Right ventricle myocardium inferior (tissue), 1 donor: ENCODE measurements around the gene CTRB2. TPM values are rescaled to one million over a fixed set of nuclear protein-coding genes. Genes with fewer than 3 reads are reported as not detected.

Source experiments
- ATAC-seq: fragments of 200-7000 bp; cut with Tn5 transposase; one replicate; pipeline ENCODE4 v1.9.1; 2020; ENCODE audit warnings: mild to moderate bottlenecking, moderate library complexity
- DNase-seq: peaks from one replicate; pipeline ENCODE4 v3.0.0; 2021; ENCODE audit errors: missing footprints
- intact Hi-C: fragments of 100-400 bp; cut with DNase I; formaldehyde crosslinking; loops from one replicate; pipeline ENCODE4 v1.11.0; 2022
- long read RNA-seq: library from polyadenylated mRNA; unstranded; transcript quantifications from one replicate; pipeline ENCODE4 v2.0.0, GENCODE V29; 2021
- total RNA-seq: library from RNA; stranded (reverse); fragmentation: NEBNext Ultra II Directional; extraction: Animal tissue kit (Norgen Biotek cat#: 25700); gene quantifications from one replicate; pipeline ENCODE4 v1.2.1, GENCODE V29; 2021
- donor health status: DM: no; HTN: yes; CAD: no; lungs with severe emphysema.

CTRB2 gene
- not detected for total RNA-seq
- long read RNA-seq, result 0 reads

DNA sequence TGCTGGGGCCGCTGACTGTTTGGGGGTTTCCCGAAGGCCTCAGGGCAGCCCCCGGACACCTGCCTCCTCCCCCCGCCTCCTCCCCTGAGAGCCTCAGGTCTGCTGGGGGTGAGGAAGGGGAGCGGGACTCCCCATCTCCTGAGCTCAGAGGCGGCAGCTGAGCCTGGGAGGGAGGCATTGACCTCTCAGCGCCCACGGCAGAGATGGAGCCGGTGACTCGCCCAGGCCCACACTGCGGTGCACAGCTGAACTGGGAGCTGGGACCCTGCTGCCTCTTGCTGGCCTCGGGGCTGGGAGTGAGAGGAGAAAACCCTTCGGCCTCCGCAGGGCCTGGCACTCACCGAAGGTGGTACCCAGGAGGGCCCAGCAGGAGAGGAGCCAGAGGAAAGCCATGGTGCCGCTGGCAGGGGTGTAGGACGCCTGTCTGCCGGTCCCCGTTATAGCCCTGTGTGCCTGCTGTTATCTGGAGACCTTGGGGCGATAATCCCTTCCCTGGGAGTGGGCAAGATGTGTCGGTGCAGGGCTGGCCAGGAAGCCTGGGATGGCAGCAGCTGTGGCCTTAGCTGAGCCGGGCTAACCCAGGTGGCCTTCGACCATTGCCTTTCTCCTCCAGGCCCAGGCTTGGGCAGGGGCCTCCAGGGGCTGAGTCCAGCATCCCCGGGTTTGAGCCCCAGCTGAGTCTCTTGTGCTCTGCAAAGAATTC, at the start of gene CTRB2:
CTRB2 (minus strand) TSS at position 413 of the 703 bp plus-strand sequence; CDS start at position 393, 20 bp downstream.
- ATAC-seq (no peak), DNase-seq (no peak)
- intact Hi-C loops, result loop anchor here (2.0 kb wide), 1 partner anchor 18 kb away; no protein-coding TSS in a partner anchor

DNA sequence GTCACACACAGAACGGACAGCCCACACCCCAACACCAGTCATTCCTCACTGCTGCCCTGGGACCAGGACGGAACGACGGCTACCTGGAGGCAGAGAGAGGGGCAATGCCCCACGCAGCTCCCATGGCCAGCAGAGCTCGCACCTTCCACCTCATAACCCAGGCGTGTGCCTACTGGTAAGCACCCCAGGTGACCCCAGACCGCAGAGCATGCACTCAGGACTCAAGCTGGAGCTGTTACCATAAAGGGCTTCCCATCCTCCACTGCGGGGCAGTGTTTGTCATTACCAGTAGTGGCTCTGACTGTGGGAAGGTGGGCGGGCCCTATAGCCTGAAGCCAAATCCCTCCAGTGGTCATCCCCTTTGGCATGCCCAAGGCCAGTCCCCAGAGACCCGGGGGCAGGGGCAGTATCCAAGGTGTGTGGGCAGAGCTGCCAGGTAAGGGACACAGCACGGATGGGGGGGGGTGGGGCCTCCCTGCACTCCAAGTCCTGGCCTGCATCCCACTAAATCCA, 49.2 kb upstream of the CTRB2 start:
- peak; percentile 70 for DNase-seq
- intact Hi-C loops, result no loop called here
- ATAC-seq, result no peak

DNA sequence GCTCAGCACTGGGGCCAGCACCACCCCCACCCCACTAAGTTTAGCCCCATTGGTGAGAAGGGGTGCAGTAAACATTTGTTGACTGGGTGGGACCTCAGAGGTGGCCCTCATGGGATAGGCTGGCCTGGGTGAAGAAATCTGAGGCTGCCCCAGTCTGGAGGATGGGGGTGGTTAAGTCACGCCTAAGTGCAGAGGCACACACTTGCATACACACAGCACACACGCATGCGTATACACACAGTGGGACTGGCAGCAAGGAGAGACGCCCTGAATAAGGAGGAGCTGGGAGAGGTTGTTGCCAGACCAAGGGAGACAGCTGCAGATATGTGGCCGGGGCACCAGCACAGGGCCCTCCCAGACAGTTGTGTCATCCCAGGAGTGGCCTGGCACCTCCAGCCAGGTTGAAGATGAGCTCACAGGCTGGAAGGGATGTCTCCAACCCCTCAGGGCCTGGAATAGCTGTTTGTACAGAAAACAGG, 47.4 kb upstream of the CTRB2 start:
- peak; percentile 59 for DNase-seq
- intact Hi-C loops, result no loop called here
- ATAC-seq, result no peak

DNA sequence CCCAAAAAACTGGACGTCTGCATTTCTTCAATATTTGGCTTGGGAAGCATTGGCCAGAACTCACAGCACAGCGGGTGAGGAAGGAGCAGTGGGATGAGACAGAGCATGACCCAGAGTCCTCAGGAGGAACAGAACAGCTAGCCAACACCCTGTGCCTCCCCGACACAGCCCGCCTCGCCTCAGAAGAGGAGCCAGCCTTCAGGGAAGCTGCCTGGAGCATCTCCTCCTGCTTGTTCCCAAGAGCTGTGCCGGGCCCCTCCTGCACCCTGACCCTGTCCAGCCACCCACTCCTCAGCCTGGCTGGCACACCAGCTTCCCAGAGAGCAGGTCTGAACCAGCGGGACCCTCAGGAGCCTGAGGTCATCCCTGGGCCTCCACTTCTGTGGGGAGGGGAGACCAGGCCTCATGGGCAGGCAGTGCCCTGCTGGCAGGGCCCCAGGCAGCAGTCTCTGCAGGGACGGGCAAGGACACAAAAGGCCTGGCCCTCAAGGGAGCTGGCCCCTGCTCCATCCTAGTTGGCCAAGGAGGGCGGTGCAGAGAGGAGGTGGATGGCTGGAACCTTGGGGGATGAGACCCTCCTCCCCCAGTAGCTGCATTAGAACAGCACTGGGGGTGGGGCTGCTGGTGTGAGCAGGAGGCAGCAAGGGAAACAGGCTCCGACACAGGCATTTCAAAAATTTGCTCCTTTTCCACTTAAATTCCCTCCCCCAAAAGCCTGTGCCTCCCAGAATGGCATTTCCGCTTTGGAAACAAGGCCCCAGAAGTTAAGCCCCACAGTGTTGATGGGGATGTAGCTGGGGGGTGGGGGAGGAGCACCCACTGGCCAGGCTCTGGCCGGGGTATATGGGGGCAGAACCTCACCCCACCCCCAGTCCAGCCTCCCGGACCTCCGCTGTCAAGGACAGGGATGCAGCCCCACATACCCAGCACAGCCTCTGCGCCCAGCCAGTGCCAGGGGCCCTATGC, 46.3 kb upstream of the CTRB2 start:
- intact Hi-C loops, result no loop called here
- DNase-seq, result peak; percentile 70

DNA sequence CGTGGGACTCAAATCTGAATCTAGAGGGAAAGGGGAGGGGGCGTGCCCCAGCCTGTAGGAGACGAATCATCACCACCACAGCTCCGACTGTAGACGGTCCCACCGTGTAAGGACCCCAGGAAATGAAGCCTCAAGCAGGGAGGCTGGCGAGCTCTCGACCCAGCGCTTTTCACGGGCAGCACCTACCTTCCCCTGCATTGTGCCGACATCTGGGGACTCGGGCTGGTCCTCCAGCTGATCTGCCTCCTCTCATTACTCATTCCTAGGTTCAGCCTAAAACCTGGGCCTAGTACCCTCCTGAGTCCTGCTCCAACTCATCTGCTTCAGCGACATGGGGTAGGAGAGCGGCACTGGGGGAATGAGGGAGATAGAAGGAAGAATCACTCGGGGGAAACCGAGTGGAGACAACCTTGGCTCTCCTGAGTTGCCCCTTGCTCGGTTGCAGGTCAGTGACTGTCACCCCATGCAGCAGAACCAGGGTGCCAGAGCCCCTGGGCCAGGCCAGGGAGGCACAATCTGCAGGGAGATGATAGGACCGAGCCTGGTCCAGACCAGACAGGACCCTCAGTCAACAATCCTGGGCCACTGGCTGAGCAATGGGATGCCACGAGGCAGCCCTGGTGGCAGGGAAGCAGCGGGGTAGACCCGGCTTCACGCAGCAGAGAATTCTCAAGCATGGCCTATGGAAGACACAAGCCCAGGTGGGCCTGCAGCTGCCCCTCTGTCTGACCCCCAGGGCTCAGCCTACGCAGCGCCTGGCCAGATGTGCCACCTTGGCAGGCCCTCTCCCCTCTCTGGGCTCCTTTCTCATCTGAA, 45.3 kb upstream of the CTRB2 start:
- DNase-seq (peak; percentile 67), ATAC-seq (no peak)
- intact Hi-C loops, result no loop called here

More for the DNA sequence above, 46.3 kb upstream of the CTRB2 start:
- no peak for ATAC-seq

DNA sequence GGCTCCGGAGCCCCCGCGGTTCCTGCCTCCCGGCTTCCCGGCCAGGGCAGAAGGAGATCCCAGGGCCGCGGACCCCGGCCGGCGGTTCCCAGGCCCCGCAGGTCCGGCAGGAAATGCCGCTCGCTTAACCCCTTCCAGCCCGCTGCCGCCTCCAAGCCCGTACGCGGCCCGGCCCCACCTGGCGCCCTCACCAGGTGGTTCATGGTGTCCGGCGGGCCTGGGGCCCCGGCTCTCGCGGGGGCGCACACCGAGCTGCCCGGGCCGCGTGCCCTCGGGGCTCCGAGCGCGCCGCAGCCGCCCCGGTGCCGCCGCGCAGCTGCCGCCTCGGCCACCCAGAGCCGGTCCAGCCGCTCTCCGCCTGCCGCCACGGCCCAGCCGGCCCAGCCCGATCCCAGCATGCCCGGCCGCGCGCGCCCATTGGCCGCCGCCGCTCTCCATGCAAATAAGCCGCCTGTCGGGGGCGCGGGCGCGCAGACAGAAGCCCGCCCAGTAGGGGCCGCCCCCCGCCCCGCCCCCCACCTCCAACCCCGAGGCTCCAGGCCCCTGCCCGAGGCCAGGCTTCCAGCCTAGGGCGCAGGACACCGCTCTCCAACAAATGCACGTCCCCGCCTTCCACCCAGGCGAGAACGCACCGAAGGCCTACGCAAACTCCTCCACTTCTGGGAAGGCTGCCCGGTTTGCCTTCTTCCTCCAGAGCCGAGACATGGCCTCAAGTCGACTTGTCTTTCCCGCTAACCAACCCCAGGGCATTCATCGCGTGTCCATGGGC, 44.5 kb upstream of the CTRB2 start, which contains the start of gene BCAR1:
BCAR1 (minus strand) TSS at position 345 of the 769 bp plus-strand sequence; CDS start at position 203, 142 bp downstream.
- ATAC-seq (peak; percentile 89), DNase-seq (peak; percentile 94)
- intact Hi-C loops, result loop anchor here (1.0 to 2.0 kb wide), 2 partner anchors 13 to 17 kb away; no protein-coding TSS in a partner anchor

DNA sequence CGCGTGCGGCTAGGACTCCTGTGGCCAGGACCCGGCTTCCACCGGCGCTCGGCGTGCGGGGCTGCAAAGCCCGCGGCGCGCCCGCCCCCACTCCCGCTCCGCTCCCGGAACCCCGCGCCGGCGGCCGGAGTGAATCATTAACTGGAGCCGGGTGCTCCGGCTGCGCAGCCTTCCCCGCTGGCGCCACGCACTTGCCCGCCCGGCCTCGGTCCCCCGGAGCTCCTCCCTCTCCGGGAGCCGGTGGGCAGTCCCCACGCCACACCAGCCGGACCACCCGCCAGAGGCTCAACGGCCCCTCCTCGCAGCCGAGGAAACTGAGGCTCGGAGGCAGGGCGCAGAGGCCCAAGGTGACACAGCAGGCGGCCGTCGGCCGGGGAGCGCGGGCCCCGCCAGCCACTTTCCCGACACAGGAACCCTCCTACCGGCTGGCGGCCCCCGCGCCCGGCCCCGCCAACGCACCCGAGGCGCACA, 43.9 kb upstream of the CTRB2 start:
- intact Hi-C loops, result loop anchor here (1.0 to 2.0 kb wide), 2 partner anchors 14 to 17 kb away; no protein-coding TSS in a partner anchor
- DNase-seq (peak; percentile 63), ATAC-seq (no peak)

DNA sequence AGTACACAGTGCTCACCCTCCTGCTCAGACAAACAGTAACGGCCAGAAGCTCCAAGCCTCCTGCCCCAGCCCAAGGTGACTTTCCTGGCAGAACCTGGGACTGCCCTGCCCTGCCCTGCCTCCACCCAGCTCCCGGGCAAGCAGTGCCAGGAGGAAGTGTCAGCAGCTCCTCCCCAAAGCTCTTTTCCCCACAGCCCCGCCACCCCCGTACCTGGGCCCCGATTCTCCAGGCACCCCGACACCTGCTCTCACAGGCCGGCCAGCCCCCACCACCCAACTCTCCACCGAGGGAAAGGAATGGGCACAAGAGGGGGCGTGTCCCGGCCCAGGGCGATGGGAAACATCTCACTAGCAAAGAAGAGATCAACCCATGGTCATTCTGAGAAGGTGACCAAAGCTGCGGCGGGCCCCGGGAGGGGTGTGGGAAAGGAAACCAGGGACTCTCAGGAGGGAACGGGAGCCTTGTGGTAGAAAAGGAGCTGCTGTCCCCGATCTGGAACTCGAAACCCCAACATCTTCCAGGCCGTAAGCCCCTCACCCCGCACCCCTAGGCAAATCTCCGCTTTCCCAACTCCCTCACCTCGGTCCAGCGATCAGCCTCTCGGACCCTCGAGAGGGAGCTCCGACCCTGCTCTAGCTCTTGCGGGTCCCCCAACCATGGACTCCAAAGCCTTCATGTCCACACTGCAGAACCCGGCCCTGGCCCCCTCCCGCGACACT, 43.3 kb upstream of the CTRB2 start:
- ATAC-seq (peak; percentile 42), DNase-seq (peak; percentile 75)
- intact Hi-C loops, result loop anchor here (2.0 kb wide), 1 partner anchor 15 kb away; no protein-coding TSS in a partner anchor

DNA sequence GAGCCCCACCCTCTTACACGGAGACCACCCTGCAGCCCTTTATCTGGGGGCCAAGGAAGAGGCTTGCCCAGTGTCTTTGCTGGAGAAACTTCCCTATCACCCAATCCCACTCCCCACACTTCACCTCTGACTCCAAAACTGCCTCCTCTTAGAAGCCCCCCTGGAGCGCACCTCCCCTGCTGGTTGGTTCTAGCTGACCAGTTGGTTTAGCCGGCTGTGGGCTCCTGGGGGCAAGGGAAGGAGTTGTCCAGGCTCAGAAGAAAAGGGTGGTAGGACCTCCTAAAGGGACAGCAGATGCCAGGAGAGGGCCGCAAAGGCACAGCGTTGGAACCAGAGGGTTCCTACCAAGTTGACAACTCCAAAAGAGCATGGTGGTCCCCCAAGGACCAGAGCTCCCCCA, 42.5 kb upstream of the CTRB2 start:
- no peak for DNase-seq
- ATAC-seq, result no peak
- intact Hi-C loops, result loop anchor here (5.0 kb wide), 1 partner anchor 58 kb away; no protein-coding TSS in a partner anchor

DNA sequence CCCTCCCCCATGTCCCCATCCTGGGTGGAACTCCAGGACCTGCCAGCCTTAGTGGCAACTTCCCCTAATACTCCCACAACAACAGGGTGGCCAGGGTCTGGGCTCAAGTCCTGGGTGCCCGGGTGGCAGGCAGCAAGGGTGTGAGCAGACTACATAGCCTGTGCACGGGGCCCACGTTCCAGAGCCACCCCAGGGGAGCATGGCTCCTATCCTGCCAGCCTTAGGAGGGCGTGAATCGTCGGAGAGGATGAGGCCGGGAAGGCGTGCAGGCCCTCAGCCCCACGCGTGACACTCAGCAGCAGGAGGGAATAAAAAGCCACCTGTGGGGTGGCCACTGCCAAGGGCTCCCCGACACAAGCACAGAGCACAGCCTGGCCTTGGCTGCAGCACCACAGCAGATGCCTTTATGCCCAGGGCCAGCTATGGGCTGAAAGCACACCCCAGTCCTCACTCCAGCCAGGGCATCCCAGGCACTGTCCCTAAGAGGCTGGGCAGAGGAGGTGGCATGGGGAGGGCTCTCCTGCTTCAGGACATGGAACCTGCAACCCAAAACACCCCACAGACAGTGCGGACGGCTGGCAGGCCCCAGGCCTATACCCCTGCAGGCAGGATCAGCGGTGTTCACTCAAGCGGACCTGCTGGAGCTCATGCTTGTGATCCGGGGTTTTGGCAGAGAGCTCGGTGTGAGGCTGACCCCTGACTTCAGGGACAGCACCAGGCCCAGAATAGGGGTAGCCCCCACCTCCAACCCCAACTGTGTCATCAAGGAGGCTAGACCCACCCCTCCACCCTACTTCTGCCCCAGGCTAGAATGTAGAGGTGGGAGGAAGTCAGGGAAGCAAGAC, 41.8 kb upstream of the CTRB2 start:
- intact Hi-C loops, result loop anchor here (5.0 kb wide), 1 partner anchor 59 kb away; no protein-coding TSS in a partner anchor
- no peak for DNase-seq
- no peak for ATAC-seq

DNA sequence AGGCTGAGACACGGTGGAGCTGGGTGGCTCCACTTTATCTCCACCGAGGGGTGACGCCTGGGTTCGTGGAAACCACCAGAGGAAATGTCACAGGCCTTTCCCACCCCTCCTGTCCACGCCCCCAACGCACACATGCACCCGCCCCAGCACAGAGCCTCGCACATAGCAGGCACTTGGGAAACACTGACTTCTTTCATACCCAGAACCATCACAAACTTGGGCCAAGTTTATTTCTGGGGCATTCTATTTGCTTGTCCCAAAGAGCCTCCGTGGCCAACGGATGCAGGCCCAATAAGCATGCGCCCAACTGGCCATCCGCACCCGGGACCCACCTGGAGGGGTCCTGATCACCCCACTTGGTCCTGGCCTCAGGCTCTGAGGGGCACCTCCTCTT, 41.2 kb upstream of the CTRB2 start:
- intact Hi-C loops, result loop anchor here (5.0 kb wide), 1 partner anchor 59 kb away; no protein-coding TSS in a partner anchor
- no peak for DNase-seq
- ATAC-seq, result no peak

DNA sequence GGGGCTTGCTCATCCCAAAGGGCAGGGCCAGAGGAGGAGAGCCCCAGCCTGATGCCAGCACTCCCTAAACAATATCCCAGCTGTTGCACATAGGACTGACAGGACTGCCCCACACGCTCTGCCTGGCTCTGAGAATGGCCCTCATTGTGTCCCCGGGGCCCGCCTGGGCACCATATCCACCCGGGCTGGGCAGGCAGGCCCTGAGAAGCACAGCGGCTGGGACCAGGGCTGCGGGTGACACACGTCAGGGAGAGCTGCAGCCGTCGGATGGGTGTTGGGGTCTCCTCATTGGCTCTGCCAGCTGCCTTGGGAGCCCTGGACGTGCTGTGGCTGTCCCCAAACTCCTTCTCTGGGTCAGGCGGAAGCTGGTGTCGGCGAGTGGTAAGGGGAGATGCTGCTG, 40.3 kb upstream of the CTRB2 start:
- intact Hi-C loops, result loop anchor here (5.0 kb wide), 1 partner anchor 60 kb away; no protein-coding TSS in a partner anchor
- no peak for ATAC-seq
- DNase-seq, result no peak

DNA sequence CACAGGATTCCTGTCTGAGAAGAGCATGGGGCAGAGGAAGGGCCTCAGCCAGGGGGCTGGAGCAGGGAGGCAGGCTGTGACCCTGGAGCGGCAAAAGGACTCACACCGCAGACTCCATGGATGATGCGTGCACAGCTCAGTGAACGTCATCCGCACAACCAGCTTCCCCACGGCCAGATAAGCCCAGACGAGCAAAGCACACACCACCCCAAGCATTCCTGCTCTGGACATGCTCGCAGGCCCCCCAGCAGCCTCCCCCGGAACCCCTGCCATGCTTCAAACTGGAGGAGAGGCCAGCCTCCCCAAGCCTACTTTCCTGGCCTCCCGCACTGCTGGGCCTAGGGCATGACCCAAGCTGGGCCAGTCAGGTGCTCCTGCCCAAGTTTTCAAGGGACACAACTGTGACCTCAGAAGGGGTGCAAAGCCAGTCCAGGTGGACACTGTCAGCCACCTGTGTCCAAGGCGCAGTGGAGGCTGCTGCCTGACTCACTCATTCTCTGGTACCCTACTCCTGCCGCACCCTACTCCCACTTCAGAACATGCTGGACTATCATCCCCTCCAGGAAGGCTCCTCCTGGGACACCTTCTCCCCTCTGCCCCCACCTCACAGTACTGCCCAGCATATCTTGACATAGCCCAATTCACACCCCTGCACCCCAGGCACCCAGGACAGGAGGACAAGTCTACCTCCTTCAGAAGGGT, 39.7 kb upstream of the CTRB2 start:
- DNase-seq (no peak), ATAC-seq (no peak)
- intact Hi-C loops, result loop anchor here (5.0 kb wide), 1 partner anchor 61 kb away; no protein-coding TSS in a partner anchor

DNA sequence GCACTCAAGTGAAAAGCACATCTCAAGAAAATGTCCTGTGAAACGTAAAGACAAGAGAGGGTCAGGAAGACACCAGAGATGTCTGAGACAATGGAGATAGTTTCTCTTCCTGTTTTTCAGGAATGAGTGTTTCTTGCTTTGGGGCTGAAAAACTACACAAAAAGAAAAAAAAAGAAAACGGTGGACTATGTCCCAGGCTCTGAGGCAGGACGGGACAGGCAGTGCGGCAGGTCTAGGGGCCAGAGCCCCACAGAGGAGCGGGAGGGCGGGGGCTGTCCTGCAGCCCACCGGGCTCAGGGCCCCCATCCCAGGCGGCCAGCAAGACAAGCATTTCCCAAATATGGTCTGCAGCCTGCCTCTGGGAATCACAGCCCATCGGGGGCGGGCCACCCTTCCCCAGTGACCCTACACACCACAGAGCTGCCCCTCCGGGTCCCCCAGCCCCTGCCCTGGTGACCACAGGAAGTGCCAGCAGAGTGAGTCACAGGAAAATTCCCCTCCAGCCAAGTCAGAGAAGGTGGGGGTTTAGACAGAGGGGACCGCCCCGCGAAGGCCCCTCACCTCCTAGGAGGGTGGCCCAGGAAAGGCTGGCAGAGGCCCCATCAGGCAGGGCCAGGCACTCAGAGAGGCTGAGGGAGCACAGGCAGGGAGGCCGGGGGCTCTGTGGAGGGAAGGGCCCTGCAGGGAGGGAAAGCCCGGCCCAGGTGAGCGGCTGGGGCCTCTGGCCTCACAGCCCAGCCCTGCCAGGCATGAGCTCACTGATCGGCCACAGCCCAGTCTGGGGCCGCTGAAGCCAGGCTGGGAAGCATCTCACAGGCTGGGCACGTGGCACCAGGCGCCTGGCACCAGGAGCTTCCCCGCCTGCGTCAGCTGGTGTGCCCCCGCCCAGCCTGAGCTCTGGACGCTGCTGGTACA, 38.1 kb upstream of the CTRB2 start:
- peak; percentile 77 for ATAC-seq
- intact Hi-C loops, result loop anchor here (5.0 kb wide), 1 partner anchor 62 kb away; no protein-coding TSS in a partner anchor
- DNase-seq, result peak; percentile 88
